ENCODE measurements around the gene GPR142.

DNA sequence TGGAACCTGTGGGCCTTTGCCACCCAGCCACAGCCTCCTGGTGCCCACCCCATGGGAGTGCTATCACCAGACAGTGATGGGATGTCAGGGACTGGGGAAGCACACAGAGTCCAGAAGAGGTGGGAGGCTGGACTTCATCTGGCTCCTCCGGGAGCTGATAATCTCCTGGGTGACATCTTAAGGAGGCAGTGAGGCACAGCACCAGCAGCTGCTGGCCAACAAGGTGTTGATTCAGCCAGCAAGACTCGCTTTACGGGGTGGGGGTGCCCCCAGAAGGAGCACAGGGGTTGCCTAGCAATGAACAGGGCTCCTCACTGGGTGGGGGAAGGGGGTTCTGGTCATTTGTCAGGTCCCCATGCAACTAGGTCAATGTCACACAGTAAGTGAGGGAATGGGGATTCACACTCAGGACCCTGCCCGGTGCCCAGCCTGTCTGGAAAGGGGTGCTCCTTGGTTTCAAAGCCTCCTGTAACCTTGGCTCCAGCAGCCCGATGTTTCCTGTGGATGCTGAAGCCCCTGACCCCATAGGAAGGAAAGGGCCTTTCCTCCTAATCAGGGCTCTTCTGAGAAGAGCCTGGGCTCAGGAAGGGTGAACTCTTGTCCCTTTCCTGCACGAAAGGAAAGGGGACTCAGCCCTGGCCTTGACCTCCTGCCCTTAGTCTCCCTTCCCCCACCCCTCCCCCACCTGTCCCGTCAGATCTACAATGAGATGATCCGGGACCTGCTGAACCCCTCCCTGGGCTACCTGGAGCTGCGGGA, 23.6 kb upstream of the GPR142 start:
- TF ChIP-seq, protein P1, sequence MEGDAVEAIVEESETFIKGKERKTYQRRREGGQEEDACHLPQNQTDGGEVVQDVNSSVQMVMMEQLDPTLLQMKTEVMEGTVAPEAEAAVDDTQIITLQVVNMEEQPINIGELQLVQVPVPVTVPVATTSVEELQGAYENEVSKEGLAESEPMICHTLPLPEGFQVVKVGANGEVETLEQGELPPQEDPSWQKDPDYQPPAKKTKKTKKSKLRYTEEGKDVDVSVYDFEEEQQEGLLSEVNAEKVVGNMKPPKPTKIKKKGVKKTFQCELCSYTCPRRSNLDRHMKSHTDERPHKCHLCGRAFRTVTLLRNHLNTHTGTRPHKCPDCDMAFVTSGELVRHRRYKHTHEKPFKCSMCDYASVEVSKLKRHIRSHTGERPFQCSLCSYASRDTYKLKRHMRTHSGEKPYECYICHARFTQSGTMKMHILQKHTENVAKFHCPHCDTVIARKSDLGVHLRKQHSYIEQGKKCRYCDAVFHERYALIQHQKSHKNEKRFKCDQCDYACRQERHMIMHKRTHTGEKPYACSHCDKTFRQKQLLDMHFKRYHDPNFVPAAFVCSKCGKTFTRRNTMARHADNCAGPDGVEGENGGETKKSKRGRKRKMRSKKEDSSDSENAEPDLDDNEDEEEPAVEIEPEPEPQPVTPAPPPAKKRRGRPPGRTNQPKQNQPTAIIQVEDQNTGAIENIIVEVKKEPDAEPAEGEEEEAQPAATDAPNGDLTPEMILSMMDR (conservative IDR thresholded peaks at IDR 0.05; ENCODE audit: low read length) = no peak
- no peak for TF ChIP-seq EZH2phosphoT487 (IDR thresholded peaks at IDR 0.05; ENCODE audit: borderline replicate concordance)
